Neural cell (in vitro differentiated cells): ENCODE results near the gene RNU6-9. TPM values are rescaled to one million over a fixed set of nuclear protein-coding genes. Genes with fewer than 3 reads are reported as not detected.

ENCODE experiments used
- H2AFZ ChIP-seq: fragments of 200-600, 300-800 bp; sonication (generic), shearing (Covaris generic); 2 replicates; pipeline ENCODE4 v1.6.0; 2014; ENCODE audit warnings: low read depth, mild to moderate bottlenecking, antibody characterized with exemption, low read length, moderate library complexity
- H3F3A ChIP-seq: fragments of 200-600 bp; shearing (Covaris generic); 2 replicates; pipeline ENCODE4 v1.6.1; 2016; ENCODE audit warnings: mild to moderate bottlenecking, moderate library complexity, mixed read lengths, antibody characterized with exemption, low read length; ENCODE audit not compliant: insufficient read depth, poor library complexity, severe bottlenecking
- H3K27ac ChIP-seq: fragments of 200-600, 300-800 bp; sonication (generic), shearing (Covaris generic); 2 replicates; pipeline ENCODE4 v1.5.1; 2014; ENCODE audit warnings: mild to moderate bottlenecking, low read length, moderate library complexity
- H3K27me3 ChIP-seq: fragments of 300-800, 200-600 bp; sonication (generic), shearing (Covaris generic); 2 replicates; pipeline ENCODE4 v1.6.0; 2014; ENCODE audit warnings: mild to moderate bottlenecking, low read depth, low read length, moderate library complexity; ENCODE audit not compliant: insufficient read depth
- H3K36me3 ChIP-seq: fragments of 300-800, 200-600 bp; sonication (generic), shearing (Covaris generic); 2 replicates; pipeline ENCODE4 v1.5.1; 2014; ENCODE audit warnings: mild to moderate bottlenecking, antibody characterized with exemption, low read length, moderate library complexity; ENCODE audit not compliant: insufficient read depth
- H3K4me2 ChIP-seq: fragments of 300-800, 200-600 bp; sonication (generic), shearing (Covaris generic); 2 replicates; pipeline ENCODE4 v1.6.0; 2014; ENCODE audit warnings: mild to moderate bottlenecking, low read length
- H3K4me3 ChIP-seq: fragments of 300-800, 200-600 bp; sonication (generic), shearing (Covaris generic); 2 replicates; pipeline ENCODE4 v1.5.1; 2014; ENCODE audit warnings: mild to moderate bottlenecking, low read length, moderate library complexity
- H3K79me2 ChIP-seq: fragments of 200-600 bp; shearing (Covaris generic); replicated peaks from 2 replicates; pipeline ENCODE4 v1.6.0; 2014; ENCODE audit warnings: mild to moderate bottlenecking, low read length, moderate library complexity; ENCODE audit not compliant: insufficient read depth
- H3K9ac ChIP-seq: fragments of 300-800, 200-600 bp; sonication (generic), shearing (Covaris generic); 2 replicates; pipeline ENCODE4 v1.6.1; 2016; ENCODE audit warnings: mild to moderate bottlenecking, low read length, mixed read lengths
- H3K9me2 ChIP-seq: fragments of 200-600 bp; shearing (Covaris generic); 2 replicates; pipeline ENCODE4 v1.6.1; 2016; ENCODE audit warnings: mild to moderate bottlenecking, low read length, mixed read lengths; ENCODE audit not compliant: insufficient read depth
- H3K9me3 ChIP-seq: fragments of 200-600, 300-800 bp; sonication (generic), shearing (Covaris generic); 2 replicates; pipeline ENCODE4 v1.6.1; 2016; ENCODE audit warnings: mild to moderate bottlenecking, mixed run types, low read length, moderate library complexity, mixed read lengths
- H4K20me1 ChIP-seq: fragments of 200-600 bp; shearing (Covaris generic); 2 replicates; pipeline ENCODE4 v1.6.1; 2016; ENCODE audit warnings: mild to moderate bottlenecking, mixed run types; ENCODE audit not compliant: insufficient read depth
- CTCF ChIP-seq: fragments of 450-650 bp; IDR thresholded peaks from 2 replicates; pipeline ENCODE4 v1.5.1; 2014; ENCODE audit warnings: antibody characterized with exemption, mild to moderate bottlenecking, moderate library complexity; ENCODE audit not compliant: poor library complexity, severe bottlenecking
- EP300 ChIP-seq: fragments of 450-650 bp; conservative IDR thresholded peaks from 2 replicates; pipeline ENCODE4 v1.6.1; 2014; ENCODE audit warnings: antibody characterized with exemption, mild to moderate bottlenecking, moderate library complexity; ENCODE audit not compliant: poor library complexity, severe bottlenecking
- EZH2 ChIP-seq: fragments of 200-600, 300-800 bp; shearing (Covaris generic), sonication (generic); IDR thresholded peaks from 2 replicates; pipeline ENCODE4 v1.6.1; 2014; ENCODE audit warnings: antibody characterized with exemption, low read length, borderline replicate concordance, mild to moderate bottlenecking; ENCODE audit not compliant: insufficient read depth, poor library complexity, severe bottlenecking
- MXI1 ChIP-seq: fragments of 450-650 bp; conservative IDR thresholded peaks from 2 replicates; pipeline ENCODE4 v1.6.1; 2014; ENCODE audit warnings: antibody characterized with exemption, mild to moderate bottlenecking; ENCODE audit not compliant: poor library complexity, severe bottlenecking
- POLR2AphosphoS5 ChIP-seq: IDR thresholded peaks from 2 replicates; pipeline ENCODE4 v1.6.1; 2012
- RAD21 ChIP-seq: fragments of 450-650 bp; conservative IDR thresholded peaks from 2 replicates; pipeline ENCODE4 v1.6.1; 2014; ENCODE audit warnings: antibody characterized with exemption, mild to moderate bottlenecking, moderate library complexity
- REST ChIP-seq: IDR thresholded peaks from 2 replicates; pipeline ENCODE4 v1.6.1; 2012; ENCODE audit warnings: borderline replicate concordance
- SMC3 ChIP-seq: fragments of 450-650 bp; conservative IDR thresholded peaks from 2 replicates; pipeline ENCODE4 v1.6.1; 2014; ENCODE audit warnings: antibody characterized with exemption, mild to moderate bottlenecking, moderate library complexity; ENCODE audit not compliant: poor library complexity
- TAF1 ChIP-seq: IDR thresholded peaks from 2 replicates; pipeline ENCODE4 v1.6.1; 2012; ENCODE audit warnings: low read depth
- polyA plus RNA-seq: library from polyadenylated mRNA; depleted of rRNA; stranded (reverse); fragments of >200 nt; gene quantifications from 2 replicates; pipeline ENCODE4 v1.2.3, GENCODE V29; 2014

The RNU6-9 gene
- polyA plus RNA-seq, 1 donor from 2014 or later, result not detected

- H3K36me3 ChIP-seq, result no peaks in the 10 kb centered on the region
- no peaks in the 10 kb centered on the region for H3K9me3 ChIP-seq
- peaks cover 11% of the 10 kb centered on the region for H3K79me2 ChIP-seq
- peak overlapping the region; percentile 82 for H3K27ac ChIP-seq
- H3K4me2 ChIP-seq, result no peak overlapping the region
- no peaks in the 10 kb centered on the region for H3F3A ChIP-seq
- peak overlapping the region; percentile 84 for H3K4me3 ChIP-seq
- no peaks in the 10 kb centered on the region for H4K20me1 ChIP-seq
- H3K9ac ChIP-seq, result peak overlapping the region; percentile 85
- H2AFZ ChIP-seq, result peak overlapping the region; percentile 21
- TF ChIP-seq MXI1, result peak; percentile 45
- TF ChIP-seq TAF1, result no peak
- H3K27me3 ChIP-seq, result peaks cover 13% of the 10 kb centered on the region
- no peaks in the 10 kb centered on the region for H3K9me2 ChIP-seq
Observed at GRCh38 chr19:925087-925525, 31.8 kb downstream of the RNU6-9 start.

GRCh38 chr19:925526-926322, 32.4 kb downstream of the RNU6-9 start, which contains the start of gene ARID3A:
Gene ARID3A (plus strand): TSS chr19:926035. CDS start chr19:929529, 3,494 bp downstream.
- peaks cover 11% of the 10 kb centered on the region for H3K79me2 ChIP-seq
- no peak within 1 kb of the TSS for H3K4me2 ChIP-seq
- H3F3A ChIP-seq, result no peaks in the 10 kb centered on the region
- no peaks in the 10 kb centered on the region for H3K9me3 ChIP-seq
- TF ChIP-seq EZH2 (no peak), RAD21 (no peak), SMC3 (no peak), EP300 (no peak), POLR2AphosphoS5 (peak; percentile 32), CTCF (no peak), REST (peak; percentile 9), TAF1 (no peak), MXI1 (peak; percentile 3)
- peaks cover 7% of the 10 kb centered on the region for H3K27me3 ChIP-seq
- peak within 1 kb of the TSS; percentile 84 for H3K4me3 ChIP-seq
- H4K20me1 ChIP-seq, result no peaks in the 10 kb centered on the region
- peak within 1 kb of the TSS; percentile 85 for H3K9ac ChIP-seq
- H3K27ac ChIP-seq, result peak within 1 kb of the TSS; percentile 82
- no peaks in the 10 kb centered on the region for H3K36me3 ChIP-seq
- no peaks in the 10 kb centered on the region for H3K9me2 ChIP-seq
- H2AFZ ChIP-seq, result peak within 1 kb of the TSS; percentile 40
